GM12878 (cell line): ENCODE data around the gene ATF4. TPM values are rescaled to one million over a fixed set of nuclear protein-coding genes. Genes with fewer than 3 reads are reported as not detected.
A peak's percentile ranks its signal among the peaks of the same experiment; 100 is the strongest.

Experiments
- BCL11A ChIP-seq: IDR thresholded peaks from 2 replicates; pipeline ENCODE4 v1.6.1; 2011; ENCODE audit warnings: low read depth, low read length
- CBX3 ChIP-seq: fragments of 200-600 bp; sonication (generic); IDR thresholded peaks from 2 replicates; pipeline ENCODE4 v1.6.1; 2016; ENCODE audit warnings: low read depth, borderline replicate concordance
- EP300 ChIP-seq, 2 experiments: fragments of 150-350 bp in 1 of 2; IDR thresholded peaks; 2 replicates each; pipeline ENCODE4 v1.6.1; 2011 to 2012; ENCODE audit warnings: low read depth in 2 of 2, low read length in 2 of 2, borderline replicate concordance in 1 of 2, improper control_type of control experiment in 1 of 2, inconsistent platforms in 1 of 2; ENCODE audit not compliant: control insufficient read depth in 1 of 2
- ESRRA ChIP-seq: IDR thresholded peaks from 2 replicates; pipeline ENCODE4 v1.6.1; 2012; ENCODE audit warnings: mild to moderate bottlenecking, low read length, improper control_type of control experiment
- HCFC1 ChIP-seq: fragments of 150-350 bp; IDR thresholded peaks from 2 replicates; pipeline ENCODE4 v1.6.1; 2014; ENCODE audit warnings: low read length
- HDAC6 ChIP-seq: fragments of 200-600 bp; sonication (generic); IDR thresholded peaks from one replicate; pipeline ENCODE4 v1.8.0; 2017; ENCODE audit warnings: antibody characterized with exemption; ENCODE audit not compliant: unreplicated experiment
- IRF5 ChIP-seq: fragments of 450-650 bp; IDR thresholded peaks from 2 replicates; pipeline ENCODE4 v1.6.1; 2017; ENCODE audit warnings: borderline replicate concordance
- KAT2A ChIP-seq: conservative IDR thresholded peaks from 2 replicates; pipeline ENCODE4 v1.6.1; 2011; ENCODE audit warnings: low read depth, low read length; ENCODE audit not compliant: control insufficient read depth
- NFIC ChIP-seq: IDR thresholded peaks from 2 replicates; pipeline ENCODE4 v1.6.1; 2012; ENCODE audit warnings: low read depth, mild to moderate bottlenecking, inconsistent platforms, low read length, moderate library complexity
- PBX3 ChIP-seq: IDR thresholded peaks from 2 replicates; pipeline ENCODE4 v1.6.1; 2011; ENCODE audit warnings: mild to moderate bottlenecking, low read depth, low read length, moderate library complexity; ENCODE audit not compliant: insufficient replicate concordance
- PML ChIP-seq: IDR thresholded peaks from 2 replicates; pipeline ENCODE4 v1.6.1; 2012; ENCODE audit warnings: low read length, inconsistent platforms
- POLR2A ChIP-seq: IDR thresholded peaks from 2 replicates; pipeline ENCODE4 v1.6.1; 2011; ENCODE audit warnings: low read depth, mild to moderate bottlenecking, low read length
- POLR2AphosphoS5 ChIP-seq: IDR thresholded peaks from 2 replicates; pipeline ENCODE4 v1.6.1; 2011; ENCODE audit warnings: mild to moderate bottlenecking, low read length, inconsistent platforms
- RB1 ChIP-seq: fragments of 450-650 bp; formaldehyde crosslinking; IDR thresholded peaks from 2 replicates; pipeline ENCODE4 v1.6.1; 2017; ENCODE audit warnings: mild to moderate bottlenecking, borderline replicate concordance
- RCOR1 ChIP-seq: conservative IDR thresholded peaks from 2 replicates; pipeline ENCODE4 v1.6.1; 2012; ENCODE audit warnings: low read depth, low read length, improper control_type of control experiment
- SIX5 ChIP-seq: IDR thresholded peaks from 2 replicates; pipeline ENCODE4 v1.6.1; 2011; ENCODE audit warnings: mild to moderate bottlenecking, low read depth, low read length, moderate library complexity; ENCODE audit not compliant: severe bottlenecking
- TCF7 ChIP-seq: IDR thresholded peaks from 2 replicates; pipeline ENCODE4 v1.6.1; 2014; ENCODE audit warnings: antibody characterized with exemption, borderline replicate concordance
- WRNIP1 ChIP-seq: IDR thresholded peaks from 2 replicates; pipeline ENCODE4 v1.6.1; 2011; ENCODE audit warnings: low read depth, low read length, improper control_type of control experiment, borderline replicate concordance
- ZBTB4 ChIP-seq: fragments of 450-650 bp; formaldehyde crosslinking; IDR thresholded peaks from 2 replicates; pipeline ENCODE4 v1.4.0; 2022; ENCODE audit warnings: mild to moderate bottlenecking, moderate library complexity
- ZNF217 ChIP-seq: fragments of 450-650 bp; IDR thresholded peaks from 2 replicates; pipeline ENCODE4 v1.6.1; 2017; ENCODE audit warnings: antibody characterized with exemption, mild to moderate bottlenecking
- ZZZ3 ChIP-seq: IDR thresholded peaks from 2 replicates; pipeline ENCODE4 v1.6.1; 2011; ENCODE audit warnings: low read depth; ENCODE audit not compliant: control insufficient read depth, insufficient read length
- polyA plus RNA-seq, 11 experiments: library from polyadenylated mRNA; depleted of rRNA in 4 of 11; unstranded in 6 of 11; stranded (reverse) in 5 of 11; fragments of >200 nt; fragmentation: Nextera tagmentation in 4 of 11; fragmentation: Illumina TruSeq in 1 of 11; extraction: Ambion mirVana in 4 of 11; extraction: Trizol in 1 of 11; gene quantifications; 1 replicate in 1 of 11; 2 replicates in 10 of 11; pipeline versions ENCODE4 v1.2.1 to v1.2.3, GENCODE V29; 2011 to 2016; ENCODE audit warnings: inconsistent platforms in 2 of 11, missing spikeins in 2 of 11, low read depth in 1 of 11
- total RNA-seq, 4 experiments: library from RNA; depleted of rRNA in 3 of 4; stranded (reverse); fragments of >200 nt in 3 of 4; fragmentation: Illumina TruSeq in 1 of 4; extraction: Trizol in 1 of 4; gene quantifications; 2 replicates each; pipeline versions ENCODE4 v1.2.1 to v1.2.3, GENCODE V29; 2013 to 2021
- TF ChIP-seq, protein P1 (sequence below): IDR thresholded peaks from 2 replicates; pipeline ENCODE4 v1.6.1; 2011; ENCODE audit warnings: low read depth, low read length, improper control_type of control experiment, borderline replicate concordance
- TF ChIP-seq, protein P2 (sequence below): IDR thresholded peaks from 2 replicates; pipeline ENCODE4 v1.6.1; 2011; ENCODE audit warnings: borderline replicate concordance, low read depth, mild to moderate bottlenecking, moderate library complexity, mixed read lengths, low read length; ENCODE audit not compliant: insufficient read depth; ENCODE audit errors: extremely low read length

ATF4 gene
- total and polyA plus RNA-seq, 10 of the 15 experiments (the other 5 are each of a cell fraction or from before 2014, with no cell fraction given): 88.3 to 605 (median 320) TPM

DNA sequence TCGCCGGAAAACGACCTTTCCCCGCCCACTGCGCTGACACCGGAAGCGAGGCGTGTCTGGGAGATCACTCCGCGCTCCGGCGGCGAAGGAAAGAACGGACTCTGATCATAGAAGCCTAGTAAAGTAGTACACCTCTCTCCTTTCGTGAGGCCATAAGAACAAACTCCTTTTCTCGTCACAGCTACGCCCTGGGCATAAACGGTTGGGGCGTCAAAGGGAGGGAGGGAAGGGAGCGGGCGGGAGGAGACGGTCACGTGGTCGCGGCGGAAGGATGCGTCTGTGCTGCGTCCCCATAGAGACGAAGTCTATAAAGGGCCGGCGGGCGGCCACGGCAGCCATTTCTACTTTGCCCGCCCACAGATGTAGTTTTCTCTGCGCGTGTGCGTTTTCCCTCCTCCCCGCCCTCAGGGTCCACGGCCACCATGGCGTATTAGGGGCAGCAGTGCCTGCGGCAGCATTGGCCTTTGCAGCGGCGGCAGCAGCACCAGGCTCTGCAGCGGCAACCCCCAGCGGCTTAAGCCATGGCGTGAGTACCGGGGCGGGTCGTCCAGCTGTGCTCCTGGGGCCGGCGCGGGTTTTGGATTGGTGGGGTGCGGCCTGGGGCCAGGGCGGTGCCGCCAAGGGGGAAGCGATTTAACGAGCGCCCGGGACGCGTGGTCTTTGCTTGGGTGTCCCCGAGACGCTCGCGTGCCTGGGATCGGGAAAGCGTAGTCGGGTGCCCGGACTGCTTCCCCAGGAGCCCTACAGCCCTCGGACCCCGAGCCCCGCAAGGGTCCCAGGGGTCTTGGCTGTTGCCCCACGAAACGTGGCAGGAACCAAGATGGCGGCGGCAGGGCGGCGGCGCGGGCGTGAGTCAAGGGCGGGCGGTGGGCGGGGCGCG, at the start of gene ATF4 (continued):
- TF ChIP-seq, protein P1, sequence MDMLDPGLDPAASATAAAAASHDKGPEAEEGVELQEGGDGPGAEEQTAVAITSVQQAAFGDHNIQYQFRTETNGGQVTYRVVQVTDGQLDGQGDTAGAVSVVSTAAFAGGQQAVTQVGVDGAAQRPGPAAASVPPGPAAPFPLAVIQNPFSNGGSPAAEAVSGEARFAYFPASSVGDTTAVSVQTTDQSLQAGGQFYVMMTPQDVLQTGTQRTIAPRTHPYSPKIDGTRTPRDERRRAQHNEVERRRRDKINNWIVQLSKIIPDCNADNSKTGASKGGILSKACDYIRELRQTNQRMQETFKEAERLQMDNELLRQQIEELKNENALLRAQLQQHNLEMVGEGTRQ: peak; percentile 90
- TF ChIP-seq ZZZ3 (no peak), PBX3 (peak; percentile 70), POLR2AphosphoS5 (peak; percentile 99), ESRRA (0 out of 2 replicates have a peak, but pooled peaks have one; percentile 19), TCF7 (no peak), EP300 (IDR thresholded peaks at IDR 0.05; ENCODE audit: borderline replicate concordance in 1 of 2, control insufficient read depth in 1 of 2, low read depth in 2 of 2, low read length in 2 of 2) (no peak), KAT2A (no peak), CBX3 (no peak), BCL11A (no peak), RB1 (peak; percentile 72; the same call in 1 of the 2 replicates), RCOR1 (no peak), IRF5 (no peak), ZBTB4 (no peak; the same call in 1 of the 2 replicates), NFIC (no peak), WRNIP1 (no peak), ZNF217 (no peak), SIX5 (no peak), HCFC1 (peak; percentile 48), PML (no peak), POLR2A (peak; percentile 93), HDAC6 (peak; percentile 96)
- TF ChIP-seq, protein P2, sequence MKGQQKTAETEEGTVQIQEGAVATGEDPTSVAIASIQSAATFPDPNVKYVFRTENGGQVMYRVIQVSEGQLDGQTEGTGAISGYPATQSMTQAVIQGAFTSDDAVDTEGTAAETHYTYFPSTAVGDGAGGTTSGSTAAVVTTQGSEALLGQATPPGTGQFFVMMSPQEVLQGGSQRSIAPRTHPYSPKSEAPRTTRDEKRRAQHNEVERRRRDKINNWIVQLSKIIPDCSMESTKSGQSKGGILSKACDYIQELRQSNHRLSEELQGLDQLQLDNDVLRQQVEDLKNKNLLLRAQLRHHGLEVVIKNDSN: peak; percentile 95
